Spinal cord (tissue), 10 donors: ENCODE results near the gene NAXE. TPM values are rescaled to one million over a fixed set of nuclear protein-coding genes. Genes with fewer than 3 reads are reported as not detected.
"Not testable (repeated sequence)": the region's sequence is repeated elsewhere in the genome, so short reads cannot be mapped to it uniquely, and the experiment has no call there.

Experiments used
- DNase-seq, 6 donors: peaks; one replicate each; pipeline versions ENCODE4 v3.0.0 to v3.0.0-alpha.2; 2013 to 2015; ENCODE audit warnings: low spot score in 6 of 6, low read depth in 4 of 6
- H3K27ac ChIP-seq: one replicate; pipeline ENCODE4 v1.5.1; 2013; ENCODE audit warnings: low read depth, low read length, control low read depth
- H3K27me3 ChIP-seq: one replicate; pipeline ENCODE4 v1.6.1; 2013; ENCODE audit warnings: low read length; ENCODE audit not compliant: control insufficient read depth, insufficient read depth
- H3K36me3 ChIP-seq: one replicate; pipeline ENCODE4 v1.6.1; 2013; ENCODE audit warnings: low read length; ENCODE audit not compliant: control insufficient read depth, insufficient read depth
- H3K4me1 ChIP-seq: one replicate; pipeline ENCODE4 v1.6.1; 2013; ENCODE audit warnings: low read length; ENCODE audit not compliant: control insufficient read depth, insufficient read depth
- H3K4me3 ChIP-seq: one replicate; pipeline ENCODE4 v1.5.1; 2013; ENCODE audit warnings: low read depth, low read length, control low read depth
- H3K9me3 ChIP-seq: one replicate; pipeline ENCODE4 v1.6.1; 2013; ENCODE audit warnings: low read length; ENCODE audit not compliant: control insufficient read depth, insufficient read depth
- WGBS: methylation state at CpG from one replicate; pipeline ENCODE4 v1.1.5; 2013; ENCODE audit warnings: missing lambda C conversion rate; ENCODE audit not compliant: insufficient coverage; 5-methylcytosine and 5-hydroxymethylcytosine counted together
- polyA plus RNA-seq, 2 donors: library from polyadenylated mRNA; unstranded; fragments of 120-200 nt; gene quantifications; one replicate each; pipeline ENCODE4 v1.2.1, GENCODE V29; 2013; ENCODE audit not compliant: insufficient read length in 2 of 2
- total RNA-seq, 2 donors: library from RNA; depleted of rRNA in 1 of 2; stranded (reverse); fragments of 120-200 nt in 1 of 2; fragments of >200 nt in 1 of 2; gene quantifications; one replicate each; pipeline versions ENCODE4 v1.2.3 to v1.2.4, GENCODE V29; 2013 to 2014
- donor health status: healthy.

The NAXE gene
- total and polyA plus RNA-seq, 4 donors: 53.5 to 113 (median 107) TPM

- Histone ChIP-seq H3K36me3 (no peaks in the 10 kb centered on the region), H3K4me3 (no peak overlapping the region), H3K27me3 (no peaks in the 10 kb centered on the region), H3K27ac (no peak overlapping the region), H3K9me3 (no peaks in the 10 kb centered on the region), H3K4me1 (no peaks in the 10 kb centered on the region)
- no CpG with 5 or more reads among the region's 7 CpGs for WGBS
- peak in 1 of 6 donors; percentile 35 for DNase-seq
Measured at GRCh38 chr1:156578055-156578454, 13.5 kb upstream of the NAXE start.

GRCh38 chr1:156579472-156579871 is 12.1 kb upstream of the NAXE start, which contains the start of gene TTC24:
TSS of gene TTC24 (plus strand) at chr1:156579723. CDS start at chr1:156581365, 1,642 bp downstream.
- no peak for DNase-seq
- no peak within 1 kb of the TSS for H3K4me3 ChIP-seq
- no peak within 1 kb of the TSS for H3K27ac ChIP-seq
- no peaks in the 10 kb centered on the region for H3K27me3 ChIP-seq
- no peaks in the 10 kb centered on the region for H3K4me1 ChIP-seq
- no peaks in the 10 kb centered on the region for H3K36me3 ChIP-seq
- no peaks in the 10 kb centered on the region for H3K9me3 ChIP-seq
- WGBS: 78% methylated on average over 5 of the region's 5 CpGs

GRCh38 chr1:156581661-156582387 is 9.8 kb upstream of the NAXE start:
- Histone ChIP-seq H3K4me1 (no peaks in the 10 kb centered on the region), H3K4me3 (no peak overlapping the region), H3K36me3 (no peaks in the 10 kb centered on the region), H3K27ac (no peak overlapping the region), H3K27me3 (no peaks in the 10 kb centered on the region), H3K9me3 (no peaks in the 10 kb centered on the region)
- 85% methylated on average over 21 of the region's 21 CpGs for WGBS
- DNase-seq: no peak

- H3K9me3 ChIP-seq: no peaks in the 10 kb centered on the region
- H3K27ac ChIP-seq: no peak overlapping the region
- no peak for DNase-seq
- WGBS: 78% methylated on average over 8 of the region's 9 CpGs
- no peaks in the 10 kb centered on the region for H3K4me1 ChIP-seq
- no peaks in the 10 kb centered on the region for H3K36me3 ChIP-seq
- H3K4me3 ChIP-seq: no peak overlapping the region
- no peaks in the 10 kb centered on the region for H3K27me3 ChIP-seq
Measured at GRCh38 chr1:156582388-156583017, 9.1 kb upstream of the NAXE start.

GRCh38 chr1:156583821-156584622 is 7.6 kb upstream of the NAXE start:
- DNase-seq: peak in 4 of 6 donors; percentile 67 to 95 (median 84)
- H3K27me3 ChIP-seq: no peaks in the 10 kb centered on the region
- H3K4me3 ChIP-seq: no peak overlapping the region
- no peak overlapping the region for H3K27ac ChIP-seq
- H3K4me1 ChIP-seq: no peaks in the 10 kb centered on the region
- 50% methylated on average over 15 of the region's 20 CpGs for WGBS
- no peaks in the 10 kb centered on the region for H3K36me3 ChIP-seq
- H3K9me3 ChIP-seq: no peaks in the 10 kb centered on the region

GRCh38 chr1:156584813-156585212 is 6.8 kb upstream of the NAXE start:
- WGBS: 35% methylated on average over 7 of the region's 11 CpGs
- Histone ChIP-seq H3K4me3 (no peak overlapping the region), H3K4me1 (no peaks in the 10 kb centered on the region), H3K9me3 (no peaks in the 10 kb centered on the region), H3K36me3 (no peaks in the 10 kb centered on the region), H3K27ac (no peak overlapping the region), H3K27me3 (no peaks in the 10 kb centered on the region)
- no peak for DNase-seq

- DNase-seq: no peak
- 60% methylated on average over 4 of the region's 4 CpGs for WGBS
- Histone ChIP-seq H3K27ac (no peak overlapping the region), H3K36me3 (no peaks in the 10 kb centered on the region), H3K27me3 (no peaks in the 10 kb centered on the region), H3K9me3 (no peaks in the 10 kb centered on the region), H3K4me3 (no peak overlapping the region), H3K4me1 (no peaks in the 10 kb centered on the region)
Measured at GRCh38 chr1:156586323-156586722, 5.3 kb upstream of the NAXE start.

- Histone ChIP-seq H3K36me3 (no peaks in the 10 kb centered on the region), H3K9me3 (no peaks in the 10 kb centered on the region), H3K27ac (no peak overlapping the region), H3K4me3 (no peak overlapping the region), H3K4me1 (peaks cover 2% of the 10 kb centered on the region), H3K27me3 (no peaks in the 10 kb centered on the region)
- DNase-seq: no peak
- 100% methylated on average over 1 of the region's 3 CpGs for WGBS
Measured at GRCh38 chr1:156586892-156587477, 4.6 kb upstream of the NAXE start.

- 83% methylated on average over 5 of the region's 8 CpGs for WGBS
Measured at GRCh38 chr1:156587927-156588326, 3.6 kb upstream of the NAXE start.

More at GRCh38 chr1:156587927-156588326, 3.6 kb upstream of the NAXE start:
- H3K36me3 ChIP-seq, H3K4me3 ChIP-seq, H3K27ac ChIP-seq, DNase-seq, H3K27me3 ChIP-seq, H3K9me3 ChIP-seq: not testable (repeated sequence)
- H3K4me1 ChIP-seq: peaks cover 12% of the 10 kb centered on the region
